Activated T-cell treated with anti-CD3 and anti-CD28 coated beads, Interleukin-2, amount 50 U/mL, for 72 hours (primary cell): ENCODE data around the gene C17orf100. TPM values are rescaled to one million over a fixed set of nuclear protein-coding genes. Genes with fewer than 3 reads are reported as not detected.

Experiments
- ATAC-seq, 2 donors: fragments of 150-1000 bp; cut with Tn5 transposase; replicated peaks in 1 of 2; 2 replicates each; pipeline ENCODE4 v1.10.0; 2021; ENCODE audit warnings: moderate library complexity in 2 of 2, mild to moderate bottlenecking in 1 of 2
- DNase-seq, 2 donors: peaks; one replicate each; pipeline ENCODE4 v3.0.0; 2021 to 2022; ENCODE audit warnings: mixed read lengths in 1 of 2
- H3K27ac Mint-ChIP-seq: one replicate; pipeline ENCODE4 v1.8.0; 2022; ENCODE audit warnings: mild to moderate bottlenecking, moderate library complexity, mixed read lengths
- H3K27me3 Mint-ChIP-seq: one replicate; pipeline ENCODE4 v1.8.0; 2022; ENCODE audit warnings: low read depth, mixed read lengths
- H3K36me3 Mint-ChIP-seq, 2 donors: one replicate each; pipeline ENCODE4 v1.8.0; 2022; ENCODE audit warnings: mixed read lengths in 2 of 2, mild to moderate bottlenecking in 1 of 2; ENCODE audit not compliant: insufficient read depth in 2 of 2
- H3K4me1 Mint-ChIP-seq: one replicate; pipeline ENCODE4 v1.8.0; 2022; ENCODE audit warnings: low read depth, mixed read lengths
- H3K4me3 Mint-ChIP-seq, 2 donors: one replicate each; pipeline ENCODE4 v1.8.0; 2022; ENCODE audit warnings: mild to moderate bottlenecking in 2 of 2, mixed read lengths in 2 of 2, moderate library complexity in 2 of 2
- H3K9me3 Mint-ChIP-seq, 2 donors: one replicate each; pipeline ENCODE4 v1.8.0; 2022; ENCODE audit warnings: mixed read lengths in 2 of 2
- total RNA-seq, 2 donors: library from RNA; stranded (reverse); gene quantifications; one replicate each; pipeline ENCODE4 v1.2.3, GENCODE V29; 2022

C17orf100 gene
- total RNA-seq, 2 donors from 2014 or later: 1.8 to 2.9 TPM

DNA sequence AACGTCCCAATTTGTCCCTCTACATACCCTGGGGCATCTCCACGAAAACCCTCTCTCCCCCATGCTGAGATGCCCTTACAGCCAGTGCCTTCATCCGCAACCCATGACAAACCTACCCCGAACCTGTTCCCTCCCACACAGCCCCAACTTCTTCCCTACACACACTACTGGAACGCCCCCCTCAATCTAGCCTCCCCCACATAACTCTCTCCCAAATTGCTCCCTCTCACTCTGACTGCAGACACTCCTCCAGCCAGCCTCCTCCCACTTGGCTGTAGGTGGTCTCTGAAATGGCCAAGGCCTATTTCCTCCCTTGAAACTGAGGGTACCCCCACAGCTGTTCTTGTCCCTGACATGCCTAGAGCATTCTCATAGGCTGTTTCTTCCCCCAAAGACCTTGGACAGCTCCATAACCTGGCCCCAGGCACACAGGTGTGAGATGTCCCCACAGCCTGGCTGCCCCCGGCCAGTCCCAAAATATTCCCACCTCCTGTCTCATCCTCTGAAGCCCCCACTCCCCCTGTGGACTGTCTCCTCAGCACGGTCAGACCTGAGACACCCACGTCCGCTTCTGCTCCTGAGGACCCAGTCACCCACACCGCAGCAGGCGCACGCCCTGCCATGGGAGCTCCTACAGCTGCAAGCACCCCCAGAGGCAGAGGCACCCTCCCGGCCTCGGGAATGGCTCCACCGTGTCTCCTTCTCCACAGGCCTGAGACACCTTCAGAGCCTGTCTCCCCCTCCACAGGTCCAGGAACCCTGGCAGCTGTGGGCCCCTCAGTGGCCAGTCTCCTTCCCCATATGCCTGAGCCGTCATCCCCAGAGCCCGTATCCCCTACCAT is 14.7 kb upstream of the C17orf100 start:
- no peaks in the 10 kb centered on the region for H3K9me3 Mint-ChIP-seq
- peaks cover 2 to 15% of the 10 kb centered on the region in 2 donors for H3K36me3 Mint-ChIP-seq
- no peak overlapping the region for H3K27ac Mint-ChIP-seq
- ATAC-seq: no peak
- H3K4me1 Mint-ChIP-seq: peaks cover 24% of the 10 kb centered on the region
- no peaks in the 10 kb centered on the region for H3K27me3 Mint-ChIP-seq
- no peak for DNase-seq
- no peak overlapping the region for H3K4me3 Mint-ChIP-seq

- Mint-ChIP-seq H3K27me3 (no peaks in the 10 kb centered on the region), H3K36me3 (peaks cover 0 to 13% of the 10 kb centered on the region in 2 donors), H3K4me1 (peaks cover 30% of the 10 kb centered on the region), H3K4me3 (no peak overlapping the region), H3K27ac (no peak overlapping the region), H3K9me3 (no peaks in the 10 kb centered on the region)
- DNase-seq (no peak), ATAC-seq (no peak)
These were observed 14.1 kb upstream of the C17orf100 start for GRCh38 chr17:6637458-6637840.

DNA sequence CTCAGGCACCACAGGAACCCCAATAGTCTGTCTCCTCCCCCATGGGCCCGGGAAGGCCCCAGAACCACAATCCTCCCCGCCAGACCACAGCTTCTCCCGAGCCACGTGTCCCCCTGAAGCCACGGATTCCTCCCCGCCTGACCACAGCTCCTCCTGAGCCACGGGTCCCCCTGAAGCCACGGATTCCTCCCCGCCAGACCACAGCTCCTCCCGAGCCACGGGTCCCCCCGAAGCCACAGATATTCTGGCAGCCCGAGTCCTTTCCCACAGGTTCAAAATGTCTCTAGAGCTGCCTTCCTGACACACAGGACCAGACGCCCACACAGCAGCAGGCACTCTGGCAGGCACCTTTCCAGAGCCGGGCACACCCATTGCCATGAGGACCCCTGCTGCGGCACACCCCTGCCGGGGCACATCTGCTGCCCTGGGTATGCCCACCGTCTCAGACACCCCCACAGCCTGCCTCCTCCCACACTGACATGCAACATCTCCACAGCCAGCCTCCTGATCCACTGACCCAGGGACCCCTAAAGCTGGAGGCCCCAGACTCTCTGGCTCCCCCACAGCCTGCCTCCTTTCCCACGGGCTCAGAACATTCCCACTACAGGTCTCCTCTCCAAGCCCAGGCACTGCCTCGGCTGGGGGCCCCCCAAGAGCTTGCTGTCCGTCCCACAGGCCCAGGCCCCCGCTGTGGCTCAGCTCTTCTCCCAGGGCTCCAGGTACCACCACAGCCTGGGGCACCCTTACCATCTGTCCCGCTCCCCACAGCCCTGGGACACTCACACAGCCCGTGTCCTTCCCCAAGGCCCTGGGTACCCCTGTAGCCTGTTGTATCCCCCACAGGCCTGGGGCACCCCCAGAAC is 13.3 kb upstream of the C17orf100 start:
- H3K27me3 Mint-ChIP-seq: no peaks in the 10 kb centered on the region
- no peaks in the 10 kb centered on the region for H3K9me3 Mint-ChIP-seq
- H3K36me3 Mint-ChIP-seq: peaks cover 0 to 6% of the 10 kb centered on the region in 2 donors
- ATAC-seq (no peak), DNase-seq (no peak)
- peak overlapping the region; percentile 90 to 93 for H3K4me3 Mint-ChIP-seq
- H3K27ac Mint-ChIP-seq: peak overlapping the region; percentile 67
- H3K4me1 Mint-ChIP-seq: peaks cover 39% of the 10 kb centered on the region

GRCh38 chr17:6639014-6639585 is 12.5 kb upstream of the C17orf100 start:
- ATAC-seq: no peak
- Mint-ChIP-seq H3K36me3 (peaks cover 0 to 5% of the 10 kb centered on the region in 2 donors), H3K4me3 (peak overlapping the region; percentile 90 to 93), H3K9me3 (no peaks in the 10 kb centered on the region), H3K4me1 (peaks cover 47% of the 10 kb centered on the region), H3K27ac (peak overlapping the region; percentile 35), H3K27me3 (no peaks in the 10 kb centered on the region)
- no peak for DNase-seq

- DNase-seq (peak; percentile 35 to 45), ATAC-seq (peak; percentile 23 to 30)
- Mint-ChIP-seq H3K27ac (peak overlapping the region; percentile 35), H3K4me3 (peak overlapping the region; percentile 90 to 93), H3K4me1 (peaks cover 54% of the 10 kb centered on the region), H3K9me3 (no peaks in the 10 kb centered on the region), H3K36me3 (peaks cover 0 to 6% of the 10 kb centered on the region in 2 donors), H3K27me3 (no peaks in the 10 kb centered on the region)
These were observed 11.7 kb upstream of the C17orf100 start for GRCh38 chr17:6639586-6640535.

GRCh38 chr17:6640536-6641246 is 10.9 kb upstream of the C17orf100 start, which contains the start of the genes KIAA0753 and TXNDC17:
Gene KIAA0753, minus strand, starts transcription at chr17:6640711. Its CDS starts 5,608 bp downstream, at chr17:6635103.
Gene TXNDC17, plus strand, starts transcription at chr17:6641060. Its CDS starts 23 bp downstream, at chr17:6641083.
- Mint-ChIP-seq H3K4me1 (peaks cover 59% of the 10 kb centered on the region), H3K4me3 (peak within 1 kb of the TSS; percentile 90 to 93), H3K36me3 (peaks cover 0 to 7% of the 10 kb centered on the region in 2 donors), H3K27ac (peak within 1 kb of the TSS; percentile 80), H3K9me3 (no peaks in the 10 kb centered on the region), H3K27me3 (no peaks in the 10 kb centered on the region)
- peak; percentile 87 to 91 for ATAC-seq
- DNase-seq: peak; percentile 97 to 98

DNA sequence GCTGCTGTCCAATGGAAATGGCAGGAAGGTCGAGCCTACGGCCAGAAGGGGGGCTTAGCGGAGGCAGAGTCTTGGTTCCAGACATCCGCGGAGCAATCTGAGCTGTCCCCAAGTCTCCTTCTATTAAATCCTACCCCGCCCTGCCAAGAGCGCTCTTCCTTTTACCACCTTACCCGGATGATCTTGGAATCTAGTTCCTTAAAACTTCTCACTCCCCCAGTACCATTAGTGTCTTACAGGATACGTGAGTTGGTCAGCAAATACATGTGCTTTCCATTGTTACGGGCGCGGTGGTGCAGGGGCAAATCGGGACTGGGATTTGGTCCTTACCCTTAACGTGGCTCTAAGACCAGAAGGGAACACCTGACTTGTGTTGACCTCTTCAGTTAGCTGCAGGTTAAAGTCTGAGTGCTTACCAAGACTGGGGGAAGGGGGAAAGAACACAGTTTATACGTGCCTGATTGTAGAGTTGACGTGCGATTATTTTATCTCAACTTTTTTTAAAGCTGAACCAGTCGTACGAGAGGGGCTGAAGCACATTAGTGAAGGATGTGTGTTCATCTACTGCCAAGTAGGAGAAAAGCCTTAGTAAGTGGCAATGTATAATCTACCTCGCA is 10.2 kb upstream of the C17orf100 start:
- no peaks in the 10 kb centered on the region for H3K9me3 Mint-ChIP-seq

GRCh38 chr17:6642592-6642991 is 9.0 kb upstream of the C17orf100 start:
- Mint-ChIP-seq H3K27ac (peak overlapping the region; percentile 80), H3K4me3 (peak overlapping the region; percentile 90 to 93), H3K36me3 (peaks cover 0 to 7% of the 10 kb centered on the region in 2 donors), H3K27me3 (no peaks in the 10 kb centered on the region), H3K9me3 (no peaks in the 10 kb centered on the region), H3K4me1 (peaks cover 69% of the 10 kb centered on the region)
- DNase-seq: no peak
- peak in 1 of 2 donors; percentile 24 for ATAC-seq

More for the DNA sequence above, 10.2 kb upstream of the C17orf100 start:
- H3K27me3 Mint-ChIP-seq: no peaks in the 10 kb centered on the region
- H3K27ac Mint-ChIP-seq: peak overlapping the region; percentile 80
- peak overlapping the region; percentile 90 to 93 for H3K4me3 Mint-ChIP-seq
- peaks cover 0 to 7% of the 10 kb centered on the region in 2 donors for H3K36me3 Mint-ChIP-seq
- ATAC-seq (no peak), DNase-seq (no peak)
- H3K4me1 Mint-ChIP-seq: peaks cover 59% of the 10 kb centered on the region

- Mint-ChIP-seq H3K9me3 (no peaks in the 10 kb centered on the region), H3K4me3 (peak overlapping the region; percentile 90 to 93), H3K27me3 (no peaks in the 10 kb centered on the region), H3K4me1 (peaks cover 71% of the 10 kb centered on the region), H3K27ac (peak overlapping the region; percentile 80), H3K36me3 (peaks cover 3 to 7% of the 10 kb centered on the region in 2 donors)
- DNase-seq (no peak), ATAC-seq (peak in 1 of 2 donors; percentile 18)
These were observed 8.0 kb upstream of the C17orf100 start for GRCh38 chr17:6643451-6644125.

- H3K4me3 Mint-ChIP-seq: peak overlapping the region in 1 of 2 donors; percentile 21
- no peaks in the 10 kb centered on the region for H3K9me3 Mint-ChIP-seq
- no peak for DNase-seq
- ATAC-seq: no peak
- no peaks in the 10 kb centered on the region for H3K27me3 Mint-ChIP-seq
- peak overlapping the region; percentile 61 for H3K27ac Mint-ChIP-seq
- H3K4me1 Mint-ChIP-seq: peaks cover 71% of the 10 kb centered on the region
- peaks cover 3 to 7% of the 10 kb centered on the region in 2 donors for H3K36me3 Mint-ChIP-seq
These were observed 3.4 kb upstream of the C17orf100 start for GRCh38 chr17:6648181-6648580.
